MM.1S (cell line): ENCODE measurements around the gene SUSD3.

Experiments used
- DNase-seq: peaks from one replicate; pipeline ENCODE4 v3.0.0-alpha.2; 2015
- H2AFZ ChIP-seq: fragments of 300-600 bp; sonication (generic); 2 replicates; pipeline ENCODE4 v1.6.0; 2016; ENCODE audit warnings: antibody characterized with exemption, low read length
- H3F3A ChIP-seq: fragments of 300-600 bp; sonication (generic); 2 replicates; pipeline ENCODE4 v1.6.1; 2016; ENCODE audit warnings: mild to moderate bottlenecking, antibody characterized with exemption, low read length, moderate library complexity, mixed read lengths; ENCODE audit not compliant: insufficient read depth
- H3K27ac ChIP-seq: fragments of 300-600 bp; sonication (generic); 2 replicates; pipeline ENCODE4 v1.5.1; 2016; ENCODE audit warnings: mild to moderate bottlenecking, low read length
- H3K27me3 ChIP-seq: fragments of 300-600 bp; sonication (generic); replicated peaks from 2 replicates; pipeline ENCODE4 v1.6.0; 2016; ENCODE audit warnings: low read length; ENCODE audit not compliant: insufficient read depth
- H3K36me3 ChIP-seq: fragments of 300-600 bp; sonication (generic); replicated peaks from 2 replicates; pipeline ENCODE4 v1.6.1; 2016; ENCODE audit warnings: mild to moderate bottlenecking, low read length, mixed read lengths; ENCODE audit not compliant: insufficient read depth
- H3K4me1 ChIP-seq: fragments of 300-600 bp; sonication (generic); 2 replicates; pipeline ENCODE4 v1.6.1; 2016; ENCODE audit warnings: low read length, mixed read lengths
- H3K4me2 ChIP-seq: fragments of 300-600 bp; sonication (generic); 2 replicates; pipeline ENCODE4 v1.6.0; 2016; ENCODE audit warnings: low read depth, low read length
- H3K4me3 ChIP-seq: fragments of 300-600 bp; sonication (generic); 2 replicates; pipeline ENCODE4 v1.5.1; 2016; ENCODE audit warnings: low read length, mixed read lengths
- H3K79me2 ChIP-seq: fragments of 300-600 bp; sonication (generic); 2 replicates; pipeline ENCODE4 v1.6.1; 2016; ENCODE audit warnings: mixed run types, low read length, mixed read lengths
- H3K9ac ChIP-seq: fragments of 300-600 bp; sonication (generic); 2 replicates; pipeline ENCODE4 v1.6.1; 2016; ENCODE audit warnings: low read length, mixed read lengths
- H3K9me2 ChIP-seq: fragments of 300-600 bp; sonication (generic); replicated peaks from 2 replicates; pipeline ENCODE4 v1.6.1; 2016; ENCODE audit warnings: mild to moderate bottlenecking, low read length, mixed read lengths; ENCODE audit not compliant: insufficient read depth
- H3K9me3 ChIP-seq: fragments of 300-600 bp; sonication (generic); replicated peaks from 2 replicates; pipeline ENCODE4 v1.6.1; 2016; ENCODE audit warnings: mild to moderate bottlenecking, low read length, mixed read lengths; ENCODE audit not compliant: insufficient read depth
- H4K20me1 ChIP-seq: fragments of 300-600 bp; sonication (generic); 2 replicates; pipeline ENCODE4 v1.6.1; 2016; ENCODE audit warnings: mild to moderate bottlenecking, low read length, moderate library complexity, mixed read lengths; ENCODE audit not compliant: insufficient read depth
- CTCF ChIP-seq: fragments of 300-600 bp; sonication (generic); IDR thresholded peaks from 2 replicates; pipeline ENCODE4 v1.5.1; 2016; ENCODE audit warnings: antibody characterized with exemption, low read length, mixed read lengths
- EZH2 ChIP-seq: fragments of 300-600 bp; sonication (generic); optimal IDR thresholded peaks from 2 replicates; pipeline ENCODE3; 2017; ENCODE audit warnings: low read depth, mild to moderate bottlenecking, antibody characterized with exemption, low read length, mixed read lengths
- EZH2phosphoT487 ChIP-seq: fragments of 300-600 bp; sonication (generic); IDR thresholded peaks from 2 replicates; pipeline ENCODE4 v1.6.1; 2018; ENCODE audit warnings: antibody characterized with exemption, low read length

The SUSD3 gene

GRCh38 chr9:93127395-93127911 is 69.0 kb downstream of the SUSD3 start:
- Histone ChIP-seq H3K27ac (no peak overlapping the region), H3K79me2 (peaks cover 18% of the 10 kb centered on the region), H3K4me3 (no peak overlapping the region), H4K20me1 (no peaks in the 10 kb centered on the region), H3K36me3 (no peaks in the 10 kb centered on the region), H3K4me2 (no peak overlapping the region), H3K27me3 (no peaks in the 10 kb centered on the region), H2AFZ (no peak overlapping the region), H3K9me3 (no peaks in the 10 kb centered on the region), H3F3A (no peaks in the 10 kb centered on the region), H3K9ac (no peak overlapping the region), H3K4me1 (no peaks in the 10 kb centered on the region), H3K9me2 (no peaks in the 10 kb centered on the region)
- DNase-seq: no peak
- no peak for TF ChIP-seq EZH2phosphoT487

GRCh38 chr9:93128011-93128714 is 69.7 kb downstream of the SUSD3 start:
- Histone ChIP-seq H3K4me2 (no peak overlapping the region), H3K9me3 (no peaks in the 10 kb centered on the region), H3K9ac (no peak overlapping the region), H3K27me3 (no peaks in the 10 kb centered on the region), H3K36me3 (no peaks in the 10 kb centered on the region), H3K79me2 (peaks cover 25% of the 10 kb centered on the region), H2AFZ (no peak overlapping the region), H3K4me3 (no peak overlapping the region), H3K27ac (no peak overlapping the region), H4K20me1 (no peaks in the 10 kb centered on the region), H3K9me2 (no peaks in the 10 kb centered on the region), H3F3A (no peaks in the 10 kb centered on the region), H3K4me1 (no peaks in the 10 kb centered on the region)
- no peak for DNase-seq
- TF ChIP-seq EZH2phosphoT487: no peak
- no peak for TF ChIP-seq EZH2
- no peak for TF ChIP-seq CTCF

GRCh38 chr9:93128715-93129224 is 70.3 kb downstream of the SUSD3 start:
- Histone ChIP-seq H3K36me3 (no peaks in the 10 kb centered on the region), H3K9me3 (no peaks in the 10 kb centered on the region)

More at GRCh38 chr9:93128715-93129224, 70.3 kb downstream of the SUSD3 start:
- Histone ChIP-seq H3K9ac (no peak overlapping the region), H3K4me1 (no peaks in the 10 kb centered on the region), H3K27ac (no peak overlapping the region), H3K4me2 (no peak overlapping the region), H4K20me1 (no peaks in the 10 kb centered on the region), H3K79me2 (peaks cover 31% of the 10 kb centered on the region), H3K27me3 (no peaks in the 10 kb centered on the region), H3K4me3 (no peak overlapping the region), H3F3A (no peaks in the 10 kb centered on the region), H3K9me2 (no peaks in the 10 kb centered on the region), H2AFZ (no peak overlapping the region)
- TF ChIP-seq CTCF (no peak), EZH2 (no peak), EZH2phosphoT487 (no peak)
- no peak for DNase-seq
